GM19438 (cell line): ENCODE data around the gene PARM1.

Experiments
- ATAC-seq: cut with Tn5 transposase; IDR thresholded peaks from one replicate; pipeline ENCODE4 v1.9.1; 2021; ENCODE audit warnings: low read depth; ENCODE audit not compliant: unreplicated experiment

The PARM1 gene

GRCh38 chr4:74941123-74941522 lies 8.2 kb downstream of the PARM1 start:
- no peak for ATAC-seq

- ATAC-seq: no peak
Observed at GRCh38 chr4:74942251-74942917, 9.5 kb downstream of the PARM1 start.

- ATAC-seq: no peak
Observed at GRCh38 chr4:74942918-74943253, 10.0 kb downstream of the PARM1 start.

- ATAC-seq: peak; percentile 71
Observed at GRCh38 chr4:74944354-74944793, 11.5 kb downstream of the PARM1 start.

- ATAC-seq: no peak
Observed at GRCh38 chr4:74946196-74946595, 13.3 kb downstream of the PARM1 start.

- no peak for ATAC-seq
Observed at GRCh38 chr4:74947798-74948197, 14.9 kb downstream of the PARM1 start.

GRCh38 chr4:74948236-74948635 lies 15.3 kb downstream of the PARM1 start:
- ATAC-seq: no peak

GRCh38 chr4:74950200-74950599 lies 17.3 kb downstream of the PARM1 start:
- ATAC-seq: no peak

- no peak for ATAC-seq
Observed at GRCh38 chr4:74950882-74951281, 18.0 kb downstream of the PARM1 start.

- no peak for ATAC-seq
Observed at GRCh38 chr4:74953647-74954046, 20.7 kb downstream of the PARM1 start.

- ATAC-seq: no peak
Observed at GRCh38 chr4:74958881-74959280, 26.0 kb downstream of the PARM1 start.

GRCh38 chr4:74961230-74961629 lies 28.3 kb downstream of the PARM1 start:
- ATAC-seq: no peak

- peak; percentile 87 for ATAC-seq
Observed at GRCh38 chr4:74962584-74962983, 29.7 kb downstream of the PARM1 start.

GRCh38 chr4:74964311-74964710 lies 31.4 kb downstream of the PARM1 start:
- ATAC-seq: no peak

GRCh38 chr4:74967324-74967723 lies 34.4 kb downstream of the PARM1 start:
- no peak for ATAC-seq

GRCh38 chr4:74968456-74969164 lies 35.7 kb downstream of the PARM1 start:
- ATAC-seq: peak; percentile 51

- no peak for ATAC-seq
Observed at GRCh38 chr4:74969507-74970474, 36.9 kb downstream of the PARM1 start.

GRCh38 chr4:74970577-74970976 lies 37.7 kb downstream of the PARM1 start:
- ATAC-seq: no peak

GRCh38 chr4:74971862-74972261 lies 38.9 kb downstream of the PARM1 start:
- no peak for ATAC-seq

- no peak for ATAC-seq
Observed at GRCh38 chr4:74975082-74975481, 42.2 kb downstream of the PARM1 start.
